HepG2 (cell line): ENCODE measurements around the gene KCND3. TPM values are rescaled to one million over a fixed set of nuclear protein-coding genes. Genes with fewer than 3 reads are reported as not detected.

Experiments used
- ATAC-seq: fragments of 200-7000 bp; cut with Tn5 transposase; 3 replicates; pipeline ENCODE4 v1.9.1; 2020; ENCODE audit warnings: mild to moderate bottlenecking, moderate library complexity
- BruUV-seq: library from RNA; stranded (reverse); fragments of 400-500 nt; replicated peaks from 2 replicates; lab custom pipeline; 2021; lab: Mats Ljungman, UMichigan
- CTCF ChIA-PET: fragments of 300-600 bp; formaldehyde crosslinking; extraction: SDS; loops from one replicate; lab custom pipeline; 2021; ENCODE audit warnings: low total read pairs, inconsistent platforms, low intra/inter-chr PET ratio; lab: Yijun Ruan, JAX
- POLR2A ChIA-PET: fragments of 350-600 bp; sonication (Branson Sonifier 250); formaldehyde crosslinking; loops from one replicate; lab custom pipeline; 2020; ENCODE audit warnings: antibody characterized with exemption, inconsistent platforms; lab: Yijun Ruan, JAX
- DNase-seq: peaks from one replicate; pipeline ENCODE4 v3.0.0-alpha.2; 2015; ENCODE audit warnings: low spot score
- FAIRE-seq: peaks from 3 replicates; lab custom pipeline; 2011; peaks lifted over from hg19 to GRCh38; lab: Jason Lieb, UNC
- H2AFZ ChIP-seq: one replicate; pipeline ENCODE4 v1.6.1; 2011; ENCODE audit warnings: low read length, inconsistent platforms
- H3K27ac ChIP-seq: fragments of 300-600 bp; 3 replicates; pipeline ENCODE4 v1.8.0; 2011; ENCODE audit warnings: mixed run types, mild to moderate bottlenecking, mixed read lengths, low read length, inconsistent platforms; ENCODE audit not compliant: insufficient read depth; ENCODE audit errors: extremely low read length
- H3K27me3 ChIP-seq, 2 experiments: fragments of 200-600 bp in 1 of 2; 2 replicates in 1 of 2; 3 replicates in 1 of 2; pipeline versions ENCODE4 v1.6.0 to v1.8.0; 2011; ENCODE audit warnings: low read length in 2 of 2, mild to moderate bottlenecking in 2 of 2, moderate library complexity in 2 of 2, inconsistent platforms in 1 of 2; ENCODE audit not compliant: insufficient read depth in 2 of 2, control insufficient read depth in 1 of 2
- H3K36me3 ChIP-seq, 2 experiments: fragments of 200-600 bp in 1 of 2; replicated peaks in 1 of 2; 2 replicates in 1 of 2; 3 replicates in 1 of 2; pipeline versions ENCODE4 v1.5.1 to v1.8.0; 2011; ENCODE audit warnings: low read length in 2 of 2, inconsistent platforms in 1 of 2; ENCODE audit not compliant: insufficient read depth in 2 of 2, control insufficient read depth in 1 of 2
- H3K4me1 ChIP-seq: 2 replicates; pipeline ENCODE4 v1.5.1; 2012; ENCODE audit warnings: low read length, inconsistent platforms; ENCODE audit not compliant: insufficient read depth
- H3K4me2 ChIP-seq: 2 replicates; pipeline ENCODE4 v1.6.0; 2011; ENCODE audit warnings: low read depth, low read length, inconsistent platforms
- H3K4me3 ChIP-seq, 3 experiments: fragments of 200-600 bp in 1 of 3; sonication (generic), shearing (Covaris generic) in 1 of 3; replicated peaks in 1 of 3; 2 replicates each; pipeline ENCODE4 v1.5.1; 2011 to 2016; ENCODE audit warnings: low read length in 3 of 3, inconsistent platforms in 2 of 3, low read depth in 2 of 3, mild to moderate bottlenecking in 2 of 3, control low read depth in 1 of 3, mixed read lengths in 1 of 3; ENCODE audit not compliant: insufficient read depth in 1 of 3
- H3K79me2 ChIP-seq: one replicate; pipeline ENCODE4 v1.6.1; 2011; ENCODE audit warnings: low read length, inconsistent platforms; ENCODE audit not compliant: insufficient read depth
- H3K9ac ChIP-seq: 2 replicates; pipeline ENCODE4 v1.6.0; 2011; ENCODE audit warnings: mild to moderate bottlenecking, low read depth, low read length, inconsistent platforms; ENCODE audit not compliant: insufficient read depth
- H3K9me3 ChIP-seq: 2 replicates; pipeline ENCODE4 v1.5.1; 2012; ENCODE audit warnings: mild to moderate bottlenecking, low read length
- H4K20me1 ChIP-seq: 2 replicates; pipeline ENCODE4 v1.6.0; 2011; ENCODE audit warnings: inconsistent platforms, mild to moderate bottlenecking, low read length, moderate library complexity; ENCODE audit not compliant: insufficient read depth
- DBP ChIP-seq: sonication (generic); formaldehyde crosslinking; IDR thresholded peaks from 2 replicates; pipeline ENCODE4 v1.4.0; 2020; ENCODE audit warnings: missing genetic modification reagents; ENCODE audit errors: not compliant biosample characterization
- NFYB ChIP-seq: sonication (generic); formaldehyde crosslinking; IDR thresholded peaks from 2 replicates; pipeline ENCODE4 v1.4.0; 2020; ENCODE audit warnings: missing genetic modification reagents
- RBFOX2 ChIP-seq: fragments of 200-400 bp; formaldehyde crosslinking; IDR thresholded peaks from 2 replicates; pipeline ENCODE4 v1.6.1; 2017; ENCODE audit warnings: low read depth, mild to moderate bottlenecking, low read length
- ZBTB34 ChIP-seq: sonication (generic); formaldehyde crosslinking; IDR thresholded peaks from 2 replicates; pipeline ENCODE4 v1.8.0; 2022; ENCODE audit warnings: mild to moderate bottlenecking, missing genetic modification reagents
- ZNF512B ChIP-seq: sonication (generic); formaldehyde crosslinking; IDR thresholded peaks from 2 replicates; pipeline ENCODE4 v1.5.1; 2020; ENCODE audit warnings: missing genetic modification reagents, mild to moderate bottlenecking, borderline replicate concordance
- ZNF782 ChIP-seq: sonication (generic); formaldehyde crosslinking; IDR thresholded peaks from 2 replicates; pipeline ENCODE4 v1.4.0; 2020; ENCODE audit warnings: missing genetic modification reagents, mild to moderate bottlenecking, borderline replicate concordance
- whole genome bisulfite sequencing: methylation state at CpG from one replicate; pipeline ENCODE4 v1.1.6; 2017; ENCODE audit warnings: low lambda C conversion rate; 5-methylcytosine and 5-hydroxymethylcytosine counted together
- in situ Hi-C: cut with HindIII; loops from 2 replicates; pipeline ENCODE4 v1.10.0; 2017; ENCODE audit warnings: low pct_unique_long_range_greater_than_20kb; ENCODE audit not compliant: extremely low pct_ligation_motif_present
- intact Hi-C: fragments of 100-400 bp; cut with micrococcal nuclease; formaldehyde crosslinking; loops from one replicate; pipeline ENCODE4 v1.10.0; 2022; ENCODE audit not compliant: unreplicated experiment
- polyA plus RNA-seq, 8 experiments: library from polyadenylated mRNA; depleted of rRNA in 3 of 8; stranded (reverse) in 7 of 8; unstranded in 1 of 8; fragments of >200 nt; fragmentation: Illumina TruSeq in 4 of 8; extraction: Trizol in 4 of 8; gene quantifications; 2 replicates each; pipeline versions ENCODE4 v1.2.1 to v1.2.3, GENCODE V29; 2011 to 2016; ENCODE audit warnings: low read depth in 4 of 8, missing spikeins in 1 of 8, mixed read lengths in 1 of 8; ENCODE audit not compliant: insufficient read depth in 1 of 8
- total RNA-seq, 5 experiments: library from RNA; depleted of rRNA; stranded (reverse); fragments of >200 nt; fragmentation: Illumina TruSeq; extraction: Trizol; gene quantifications; 2 replicates each; pipeline ENCODE4 v1.2.3, GENCODE V29; 2016; ENCODE audit warnings: low read depth in 1 of 5

The KCND3 gene
- total and polyA plus RNA-seq, 2 of the 13 experiments (the other 11 are each of a cell fraction or from before 2014, with no cell fraction given) = 0.04 TPM; not detected in 1

- CTCF ChIA-PET = no interaction called here
- WGBS = 27% methylated on average over 6 of the region's 6 CpGs
- BruUV-seq = no TSS peak
- Histone ChIP-seq H3K9me3 (no peaks in the 10 kb centered on the region), H3K79me2 (no peaks in the 10 kb centered on the region), H3K9ac (no peak overlapping the region), H4K20me1 (no peaks in the 10 kb centered on the region), H2AFZ (no peak overlapping the region), H3K27me3 (peaks cover 3 to 10% of the 10 kb centered on the region in 2 experiments; a peak in 2 of 5 replicates), H3K36me3 (no peaks in the 10 kb centered on the region), H3K4me1 (peaks cover 9% of the 10 kb centered on the region; the same call in 1 of the 2 replicates), H3K27ac (no peak overlapping the region), H3K4me3 (no peak overlapping the region), H3K4me2 (no peak overlapping the region)
- in situ Hi-C loops = no loop called here
- intact Hi-C loops = no loop called here
- ATAC-seq = no peak
- POLR2A ChIA-PET = no interaction called here
- FAIRE-seq = no peak
- no peak for DNase-seq
- TF ChIP-seq DBP (CRISPR knock-in tag) (no peak), RBFOX2 (no peak), NFYB (CRISPR knock-in tag) (no peak), ZNF782 (CRISPR knock-in tag) (no peak), ZNF512B (CRISPR knock-in tag) (no peak), ZBTB34 (CRISPR knock-in tag) (no peak)
These were observed 194.1 kb downstream of the KCND3 start for GRCh38 chr1:111795401-111795800.
